Hematopoietic multipotent progenitor cell treated with erythropoietin and hydrocortisone succinate and interleukin-3 and kit ligand, for 6 days (in vitro differentiated cells): ENCODE data around the gene VPS9D1.
A peak's percentile ranks its signal among the peaks of the same experiment; 100 is the strongest.

Source experiments
- DNase-seq: peaks from one replicate; pipeline ENCODE4 v3.0.0-alpha.2; 2015

Gene VPS9D1

DNA sequence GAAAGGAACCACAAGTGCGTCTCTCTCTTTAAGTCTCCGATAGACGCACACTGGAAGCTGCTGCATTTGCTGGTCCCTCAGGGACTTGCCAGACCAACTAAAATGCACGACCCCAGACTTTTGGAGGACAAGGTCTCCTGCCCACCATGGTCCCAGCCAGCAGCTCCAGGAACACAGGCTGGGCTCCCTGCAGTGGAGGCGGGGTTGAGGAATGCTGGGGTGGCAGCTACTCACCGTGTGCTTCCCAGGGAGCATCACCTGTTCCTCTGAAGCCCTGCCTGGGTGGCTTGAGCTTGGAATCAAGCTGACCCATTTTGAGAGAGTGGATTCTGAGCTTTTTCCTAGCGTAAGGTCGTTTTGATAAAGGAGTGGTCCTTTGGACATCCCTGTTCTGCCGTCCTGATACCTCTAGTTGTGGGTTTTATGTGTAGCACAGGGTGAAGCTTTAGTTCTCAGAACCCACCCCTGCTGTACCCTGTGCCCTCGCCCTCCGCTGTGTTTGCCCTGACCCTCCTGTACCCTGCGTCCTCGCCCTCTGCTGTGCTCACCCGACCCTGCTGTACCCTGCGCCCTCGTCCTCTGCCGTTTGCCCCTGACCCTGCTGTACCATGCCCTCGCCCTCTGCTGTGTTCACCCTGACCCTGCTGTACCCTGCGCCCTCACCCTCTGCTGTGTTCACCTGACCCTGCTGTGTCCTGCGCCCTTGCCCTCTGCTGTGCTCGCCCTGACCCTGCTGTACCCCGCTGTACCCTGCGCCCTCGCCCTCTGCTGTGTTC is 11.6 kb upstream of the VPS9D1 start:
- DNase-seq = no peak

DNA sequence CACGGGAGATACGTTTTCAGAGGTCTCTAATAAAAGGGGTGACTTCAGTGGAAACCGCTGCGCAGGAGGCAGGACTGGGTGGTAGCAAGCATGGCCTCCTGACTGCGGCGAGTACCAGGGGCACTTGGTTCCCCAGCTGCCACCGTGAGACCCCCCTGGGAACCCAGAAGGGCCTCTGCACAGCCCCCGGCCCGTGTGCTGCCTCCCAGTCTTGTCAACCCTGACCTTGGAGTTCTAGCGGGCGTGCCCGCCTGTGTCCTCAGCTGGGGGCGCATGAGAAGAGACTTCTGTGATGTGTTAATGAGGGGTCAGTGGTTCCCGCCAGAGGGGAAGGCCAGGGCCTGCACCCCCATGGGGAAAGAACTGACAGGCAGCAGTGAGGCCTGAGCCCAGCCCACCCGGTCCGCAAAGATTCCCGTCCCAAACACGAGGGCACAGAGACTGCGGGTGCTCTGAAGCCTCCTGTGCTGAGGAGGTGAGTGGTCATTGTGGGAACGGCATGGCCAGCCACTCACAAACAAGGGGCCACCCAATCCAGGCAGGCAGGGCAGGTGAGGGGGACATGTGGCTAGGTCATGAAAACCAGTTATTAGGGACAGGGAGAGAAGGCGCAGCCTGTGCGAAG is 10.0 kb upstream of the VPS9D1 start:
- DNase-seq = no peak

DNA sequence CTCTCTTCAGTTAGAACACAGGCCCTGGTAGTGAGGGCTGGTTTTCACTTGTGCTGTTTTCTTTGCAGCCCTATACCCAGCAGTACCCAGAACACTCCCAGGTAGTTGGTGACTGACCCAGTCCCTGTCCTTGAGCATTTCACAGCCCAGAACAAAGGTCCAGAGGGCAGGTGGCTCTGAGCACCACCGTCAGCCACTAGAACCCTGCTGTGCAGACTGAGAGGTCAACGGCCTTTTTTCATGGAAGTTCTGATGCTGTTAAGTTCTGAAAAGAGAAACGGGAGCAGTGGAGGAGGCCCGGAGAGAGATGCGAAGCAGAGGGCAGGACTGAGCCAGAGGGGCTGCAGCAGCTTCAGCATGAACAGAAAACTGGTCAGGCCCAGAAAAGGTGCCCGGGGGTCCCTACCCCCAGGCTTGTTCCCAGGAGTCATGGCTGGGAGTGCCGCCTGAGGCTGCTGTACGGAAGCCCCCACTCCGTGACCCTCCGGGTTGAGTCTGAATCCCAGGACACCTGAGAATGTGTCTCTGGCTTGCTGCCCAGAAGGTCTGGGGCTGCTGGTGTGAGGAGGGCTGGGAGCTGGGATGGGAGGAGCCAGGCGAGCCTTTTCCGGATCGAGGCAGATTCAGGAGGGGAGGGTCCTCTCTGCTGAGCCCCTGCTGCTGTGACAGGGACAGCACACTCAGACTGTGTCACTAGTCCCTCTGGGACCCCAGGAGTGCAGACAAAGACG is 9.3 kb upstream of the VPS9D1 start:
- DNase-seq = no peak

DNA sequence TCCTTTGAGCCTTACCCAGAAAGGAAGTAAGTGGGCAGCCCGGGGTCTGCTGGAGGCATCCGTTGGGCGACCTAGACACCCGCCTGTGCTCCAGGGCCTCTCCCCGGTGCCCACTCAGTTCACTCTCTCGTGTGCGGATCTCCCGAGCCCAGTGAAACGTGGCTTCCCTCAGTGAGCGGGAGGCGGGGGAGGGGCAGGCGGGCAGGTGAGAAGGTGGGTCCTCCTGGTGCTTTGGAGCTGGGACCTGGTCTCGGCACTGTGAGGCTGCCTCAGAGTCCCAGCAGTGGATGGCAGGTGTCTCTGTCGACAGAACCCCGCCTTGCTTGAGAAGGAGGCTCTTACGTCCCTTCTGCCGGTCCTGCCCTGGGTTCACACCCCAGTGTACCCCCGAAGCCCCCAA is 8.6 kb upstream of the VPS9D1 start:
- no peak for DNase-seq

DNA sequence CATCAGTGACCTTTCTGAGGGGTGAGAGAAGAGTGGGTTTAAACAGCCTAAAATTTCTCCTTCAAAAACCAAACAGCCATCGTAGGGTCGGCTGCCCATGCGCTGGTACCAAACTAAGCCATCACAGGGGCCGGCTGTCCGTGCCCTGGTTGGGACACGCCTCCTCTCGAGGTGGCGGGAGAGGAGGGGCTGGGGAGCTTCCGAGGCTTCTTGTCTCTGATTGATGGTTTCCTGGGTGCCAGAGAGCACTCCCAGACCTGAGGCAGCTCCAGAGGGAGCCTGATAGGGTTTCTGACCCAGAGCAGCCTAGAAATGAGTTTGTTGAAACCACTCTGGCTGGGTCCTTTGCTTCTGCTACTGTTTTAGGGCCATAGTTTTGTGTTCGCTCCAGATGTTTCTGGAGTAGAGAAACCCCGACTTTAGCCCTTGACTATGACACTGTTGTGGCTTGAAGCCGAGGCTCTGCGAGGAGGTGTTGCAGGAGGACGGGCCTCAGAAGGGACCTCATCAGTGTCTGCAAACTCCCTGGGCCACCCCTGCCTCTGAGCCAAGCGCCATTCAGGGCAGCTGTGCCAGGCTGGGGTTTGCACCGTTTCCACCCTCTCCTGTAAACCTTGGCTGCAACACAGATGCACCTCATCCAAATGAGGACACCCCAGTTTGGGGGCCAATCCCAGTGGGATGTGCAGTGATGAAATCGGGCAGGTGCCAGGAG is 6.9 kb upstream of the VPS9D1 start:
- DNase-seq = no peak

DNA sequence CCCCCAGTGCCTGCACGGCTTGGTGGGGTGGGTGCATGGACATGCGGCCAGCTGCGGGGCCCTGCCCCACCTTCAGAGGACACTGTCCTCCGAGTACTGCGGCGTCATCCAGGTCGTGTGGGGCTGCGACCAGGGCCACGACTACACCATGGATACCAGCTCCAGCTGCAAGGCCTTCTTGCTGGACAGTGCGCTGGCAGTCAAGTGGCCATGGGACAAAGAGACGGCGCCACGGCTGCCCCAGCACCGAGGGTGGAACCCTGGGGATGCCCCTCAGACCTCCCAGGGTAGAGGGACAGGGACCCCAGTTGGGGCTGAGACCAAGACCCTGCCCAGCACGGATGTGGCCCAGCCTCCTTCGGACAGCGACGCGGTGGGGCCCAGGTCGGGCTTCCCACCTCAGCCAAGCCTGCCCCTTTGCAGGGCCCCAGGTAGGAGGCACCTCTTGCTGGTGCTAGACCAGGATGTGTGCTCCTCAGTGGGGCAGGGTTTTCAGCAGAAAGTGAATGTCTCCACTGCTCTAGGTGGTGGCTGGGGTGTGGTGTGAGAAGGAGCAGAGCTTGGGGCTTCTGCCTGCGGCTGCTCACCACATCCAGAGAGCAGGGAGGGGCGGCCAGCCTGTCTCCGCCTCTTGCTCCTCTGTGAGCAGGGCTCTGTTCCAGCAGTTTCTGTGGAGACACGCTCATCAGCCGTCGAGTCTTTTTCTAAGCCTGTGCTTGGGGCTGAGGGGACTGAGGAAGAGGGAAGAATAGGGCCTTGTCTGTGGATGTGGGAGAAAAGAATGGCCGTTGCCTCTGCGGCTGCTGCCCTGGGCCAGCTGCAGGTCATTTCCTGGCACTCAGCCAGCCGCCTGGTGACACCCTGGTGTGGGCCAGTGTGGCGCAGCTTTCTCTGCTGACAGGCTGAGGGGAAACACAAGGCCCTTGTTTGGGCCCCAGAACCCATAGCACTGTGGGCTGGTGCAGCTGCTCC is 2.9 kb upstream of the VPS9D1 start:
- DNase-seq = peak; percentile 80

DNA sequence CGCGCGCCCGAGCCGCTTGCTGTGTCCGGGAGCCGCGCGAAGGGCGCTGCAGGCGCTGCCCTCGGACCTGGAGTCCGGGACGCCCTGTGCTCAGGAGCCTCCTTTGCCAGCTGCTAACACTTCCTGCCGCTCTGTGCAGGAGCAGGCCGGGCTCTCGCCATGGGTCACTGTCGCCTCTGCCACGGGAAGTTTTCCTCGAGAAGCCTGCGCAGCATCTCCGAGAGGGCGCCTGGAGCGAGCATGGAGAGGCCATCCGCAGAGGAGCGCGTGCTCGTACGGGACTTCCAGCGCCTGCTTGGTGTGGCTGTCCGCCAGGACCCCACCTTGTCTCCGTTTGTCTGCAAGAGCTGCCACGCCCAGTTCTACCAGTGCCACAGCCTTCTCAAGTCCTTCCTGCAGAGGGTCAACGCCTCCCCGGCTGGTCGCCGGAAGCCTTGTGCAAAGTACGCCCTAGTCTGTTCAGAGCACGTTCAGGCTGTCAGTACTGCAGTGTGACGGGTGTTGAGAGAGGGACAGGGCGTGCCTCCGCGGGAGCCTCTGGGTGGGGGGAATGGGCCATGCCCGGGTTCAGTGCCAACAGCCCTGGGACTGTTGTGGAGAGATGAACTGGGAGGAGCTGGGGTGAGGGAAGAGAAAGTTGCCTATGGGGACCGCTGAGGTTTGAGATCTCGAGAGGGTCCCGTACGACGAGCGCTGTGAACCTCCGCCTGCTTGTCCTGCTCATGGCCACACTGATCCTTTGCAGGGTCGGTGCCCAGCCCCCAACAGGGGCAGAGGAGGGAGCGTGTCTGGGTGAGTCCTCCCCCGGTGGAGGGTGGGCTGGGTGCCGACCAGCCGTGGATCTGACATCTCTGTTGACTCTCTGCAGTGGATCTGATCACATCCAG is 1.9 kb upstream of the VPS9D1 start:
- peak; percentile 99 for DNase-seq

DNA sequence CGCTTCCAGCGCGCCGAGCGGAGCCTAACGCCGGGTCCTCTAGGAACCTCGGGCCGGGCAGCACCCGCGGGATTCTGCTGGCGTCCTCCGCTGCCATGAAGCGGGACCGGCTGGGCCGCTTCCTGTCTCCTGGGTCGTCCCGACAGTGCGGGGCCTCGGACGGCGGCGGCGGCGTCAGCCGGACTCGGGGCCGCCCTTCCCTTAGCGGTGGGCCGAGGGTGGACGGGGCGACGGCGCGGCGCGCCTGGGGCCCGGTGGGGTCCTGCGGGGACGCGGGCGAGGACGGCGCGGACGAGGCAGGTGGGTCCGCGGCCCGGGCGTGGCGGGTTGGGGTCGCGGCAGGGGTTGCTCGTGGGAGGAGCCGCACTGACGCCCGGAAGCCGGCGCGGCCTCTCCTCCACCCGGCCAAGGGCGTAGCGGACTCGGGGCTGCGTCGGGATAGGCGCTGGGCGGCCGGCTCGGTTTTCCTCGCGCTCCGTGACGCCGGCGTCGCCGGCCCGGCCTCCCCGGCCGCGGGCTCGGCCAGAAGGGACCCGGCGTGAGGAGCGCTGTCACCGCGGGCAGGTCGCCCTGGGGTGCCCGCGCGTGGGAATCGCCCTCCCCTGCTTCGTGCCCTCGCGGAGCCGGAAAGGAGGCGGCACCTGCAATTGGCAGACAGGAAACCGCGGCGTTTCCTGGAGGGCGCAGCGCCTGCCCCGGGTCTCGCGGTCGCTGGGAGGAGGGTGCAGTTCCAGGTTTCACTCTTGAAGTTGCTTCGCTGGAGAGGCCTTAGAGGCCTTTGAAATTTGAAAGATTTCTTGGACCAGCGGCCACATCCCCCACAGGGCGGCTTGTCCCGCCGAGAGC is 1.1 kb upstream of the VPS9D1 start:
- peak; percentile 87 for DNase-seq

DNA sequence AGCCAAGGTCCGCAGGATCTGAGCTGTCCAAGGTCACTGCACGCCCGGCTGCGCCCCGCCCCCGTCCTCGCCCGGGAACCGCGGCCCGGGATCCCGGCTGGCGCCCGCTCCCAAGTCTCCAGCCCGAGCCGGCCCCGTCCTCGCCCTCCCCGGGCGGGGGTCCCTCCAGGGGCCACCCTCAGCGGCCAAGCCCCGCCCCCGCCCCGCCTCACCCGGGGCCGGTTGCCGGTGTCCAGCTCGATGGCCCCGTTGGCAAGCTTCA is 216 bp downstream of the VPS9D1 start:
- DNase-seq = peak; percentile 27

DNA sequence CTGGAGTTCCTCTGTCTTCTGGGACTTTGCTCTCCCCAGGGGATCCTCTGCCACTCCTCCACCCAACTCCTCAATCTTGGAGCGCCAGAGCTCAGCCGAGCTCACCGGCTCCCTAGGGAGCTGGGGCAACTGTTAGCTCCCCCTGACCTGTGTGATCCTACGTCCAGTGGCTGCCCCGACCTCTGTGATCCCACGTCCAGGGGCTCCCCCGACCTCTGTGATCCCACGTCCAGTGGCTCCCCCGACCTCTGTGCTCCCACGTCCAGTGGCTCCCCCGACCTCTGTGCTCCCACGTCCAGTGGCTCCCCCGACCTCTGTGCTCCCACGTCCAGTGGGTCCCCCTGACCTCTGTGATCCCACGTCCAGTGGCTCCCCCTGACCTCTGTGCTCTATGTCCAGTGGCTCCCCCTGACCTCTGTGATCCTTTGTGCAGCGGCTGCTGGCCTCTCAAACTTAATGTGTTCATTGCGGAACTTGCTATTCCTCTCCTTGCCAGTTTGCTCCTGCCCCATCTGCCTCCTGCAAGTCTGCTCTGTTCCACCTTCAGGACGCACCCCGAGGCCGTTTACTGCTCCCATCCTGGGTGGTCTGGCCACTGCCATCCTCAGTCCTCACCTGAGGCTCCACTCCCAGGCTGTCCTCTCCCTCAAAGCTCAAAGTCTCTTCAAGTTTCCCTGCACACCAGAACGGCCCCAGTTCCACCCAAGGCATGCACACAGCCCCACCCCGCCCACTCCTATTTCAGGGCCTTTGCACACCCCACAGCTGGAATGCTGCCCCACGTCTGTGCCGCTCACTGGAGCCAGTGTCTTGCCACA is 2.8 kb downstream of the VPS9D1 start:
- DNase-seq = peak; percentile 69

DNA sequence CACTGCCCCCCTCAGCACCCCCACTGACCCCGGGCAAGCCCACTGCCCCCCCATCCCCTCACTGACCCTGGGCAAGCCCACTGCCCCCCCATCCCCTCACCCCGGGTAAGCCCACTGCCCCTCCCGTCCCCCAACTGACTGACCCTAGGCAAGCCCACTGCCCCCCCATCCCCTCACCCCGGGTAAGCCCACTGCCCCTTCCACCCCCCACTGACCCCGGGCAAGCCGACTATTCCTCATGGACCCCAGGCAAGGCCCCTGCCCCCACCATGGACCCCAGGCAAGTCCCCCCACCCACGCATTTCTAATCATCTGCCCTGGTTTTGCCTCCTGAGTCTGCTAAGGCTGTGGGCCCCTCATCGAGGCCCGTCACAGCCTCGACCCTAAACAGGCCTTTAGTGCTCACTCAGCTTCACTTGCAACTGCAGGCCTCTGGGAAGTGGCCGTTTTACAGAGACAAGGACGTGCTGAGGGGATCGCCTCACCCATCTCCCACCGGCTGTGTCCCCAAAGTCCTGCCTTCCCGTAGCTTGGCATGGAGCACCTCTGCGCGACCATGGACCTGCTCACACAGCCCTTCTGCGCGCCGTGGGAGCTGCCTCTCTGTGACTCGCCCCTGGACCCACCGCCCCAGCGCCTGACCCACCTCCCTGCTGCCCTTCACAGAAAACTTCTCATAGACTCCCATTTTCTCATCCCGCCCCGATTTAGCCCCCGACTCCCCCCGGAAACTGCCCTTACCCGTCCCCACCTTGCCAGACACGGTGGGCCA is 3.6 kb downstream of the VPS9D1 start:
- no peak for DNase-seq

DNA sequence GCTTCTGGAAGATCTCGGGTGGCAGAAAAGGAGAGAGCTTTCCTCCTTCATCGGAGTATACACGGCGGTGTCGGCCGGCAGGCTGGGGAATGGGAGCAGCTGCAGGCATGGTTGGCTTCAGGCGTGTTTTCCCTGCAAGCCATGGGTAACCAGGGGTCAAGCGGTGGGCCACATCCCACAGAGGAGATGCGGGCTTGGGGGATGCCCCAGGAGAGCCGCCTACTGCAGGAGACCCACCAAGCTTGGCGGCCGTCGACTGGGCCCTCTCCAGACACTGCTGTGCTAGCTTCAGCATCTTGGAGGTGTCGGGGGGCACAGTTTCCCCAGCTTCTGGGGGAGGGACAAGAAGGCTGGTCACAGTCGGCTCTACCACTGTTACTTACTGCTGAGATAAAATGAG is 4.2 kb downstream of the VPS9D1 start:
- no peak for DNase-seq

DNA sequence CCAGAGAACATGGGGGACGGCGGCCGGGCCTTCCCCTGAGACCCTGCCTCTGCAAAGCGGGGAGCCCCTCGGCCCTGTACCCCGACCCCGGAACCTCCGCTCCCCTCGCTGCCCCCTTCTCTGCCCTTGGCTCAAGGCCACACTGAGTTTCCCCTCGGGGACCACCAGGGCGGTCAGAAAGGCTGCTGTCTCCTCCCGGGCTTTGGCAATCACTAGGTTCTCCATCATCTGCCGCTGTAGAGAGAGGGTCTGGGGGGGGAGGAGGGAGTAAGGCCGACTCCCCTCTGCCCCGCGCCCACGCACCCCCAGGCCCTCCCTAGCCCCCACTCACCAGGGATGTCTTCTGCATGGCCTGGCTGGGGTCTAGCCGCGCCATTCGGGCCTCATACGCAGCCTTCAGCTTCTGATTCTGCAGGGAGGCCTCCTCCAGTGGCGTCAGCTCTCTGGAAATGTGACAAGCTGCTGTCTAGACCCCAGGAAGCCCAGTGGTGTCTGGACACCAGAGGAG is 8.4 kb downstream of the VPS9D1 start:
- peak; percentile 38 for DNase-seq

DNA sequence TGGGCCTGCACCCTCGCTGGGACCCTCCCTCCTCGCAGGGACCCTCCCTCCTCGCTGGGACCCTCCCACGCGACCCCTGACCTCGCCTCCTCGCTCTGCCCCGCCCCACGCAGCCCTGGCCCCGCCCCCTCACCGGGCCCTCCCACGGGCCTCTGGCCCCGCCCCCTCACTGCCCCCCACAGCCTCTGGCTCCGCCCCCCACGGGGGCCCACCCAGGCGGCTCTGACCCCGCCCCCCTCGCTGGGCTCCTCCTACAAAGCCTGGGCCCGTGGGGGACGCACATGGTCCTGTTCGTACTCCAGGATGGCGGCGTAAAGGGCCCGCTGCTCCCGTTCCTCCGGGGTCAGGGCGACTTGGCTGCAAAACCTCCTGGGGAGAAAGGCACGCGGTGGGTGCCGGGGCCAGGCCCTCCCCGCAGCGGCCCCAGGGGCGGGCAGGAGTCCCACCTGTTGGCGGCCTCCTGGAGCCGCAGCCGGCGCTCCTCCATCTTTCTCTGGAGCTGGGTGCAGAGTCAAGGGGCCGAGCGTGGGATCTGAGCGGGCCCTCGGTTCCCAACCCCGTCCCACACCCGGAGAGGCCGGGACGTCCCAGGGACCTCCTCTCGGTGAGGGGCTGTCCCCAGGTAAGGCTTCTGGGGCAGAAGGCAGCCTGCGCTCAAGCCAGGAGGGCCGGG is 9.0 kb downstream of the VPS9D1 start:
- peak; percentile 92 for DNase-seq

DNA sequence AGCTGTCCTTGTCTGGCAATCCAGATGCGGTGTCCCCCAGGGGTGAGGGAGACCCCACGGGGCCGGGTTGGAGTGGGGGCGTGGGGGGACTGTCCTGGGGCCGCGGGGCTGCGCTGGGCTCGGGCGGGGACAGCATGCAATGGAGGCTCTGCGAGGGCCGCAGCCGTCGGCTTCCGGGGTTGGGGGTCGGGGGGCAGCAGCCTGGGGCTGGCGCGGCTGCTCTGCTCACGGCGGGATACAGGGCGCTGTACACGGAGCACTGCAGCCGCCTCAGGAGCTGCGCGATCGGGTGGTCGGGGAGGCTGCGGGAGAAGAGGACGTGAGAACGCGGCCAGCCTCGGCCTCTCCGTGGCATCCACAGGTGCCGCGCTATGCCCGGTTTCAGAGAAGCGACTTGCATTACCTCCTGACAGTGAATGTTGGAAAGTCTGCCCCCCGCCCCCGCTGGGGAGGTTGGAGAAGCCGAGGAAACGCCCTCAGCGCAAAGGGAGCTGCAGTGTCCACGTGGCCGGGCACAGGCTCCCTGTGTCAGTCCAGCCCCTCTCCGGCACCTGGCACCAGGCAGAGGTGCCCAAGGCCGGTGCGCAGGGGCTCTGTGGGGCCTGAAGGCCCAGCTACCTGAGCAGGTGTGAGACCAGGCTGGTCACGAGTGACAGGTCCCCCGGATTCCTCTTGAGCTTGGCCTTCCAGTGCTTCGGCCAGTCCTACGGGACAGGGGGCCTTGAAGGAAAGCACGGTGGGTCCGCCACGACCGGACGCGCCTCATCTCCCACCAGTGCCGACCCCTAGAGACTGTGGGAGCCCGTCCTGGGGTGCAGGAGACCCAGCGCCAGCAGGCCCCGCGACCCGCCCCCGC is 9.8 kb downstream of the VPS9D1 start:
- DNase-seq = no peak

DNA sequence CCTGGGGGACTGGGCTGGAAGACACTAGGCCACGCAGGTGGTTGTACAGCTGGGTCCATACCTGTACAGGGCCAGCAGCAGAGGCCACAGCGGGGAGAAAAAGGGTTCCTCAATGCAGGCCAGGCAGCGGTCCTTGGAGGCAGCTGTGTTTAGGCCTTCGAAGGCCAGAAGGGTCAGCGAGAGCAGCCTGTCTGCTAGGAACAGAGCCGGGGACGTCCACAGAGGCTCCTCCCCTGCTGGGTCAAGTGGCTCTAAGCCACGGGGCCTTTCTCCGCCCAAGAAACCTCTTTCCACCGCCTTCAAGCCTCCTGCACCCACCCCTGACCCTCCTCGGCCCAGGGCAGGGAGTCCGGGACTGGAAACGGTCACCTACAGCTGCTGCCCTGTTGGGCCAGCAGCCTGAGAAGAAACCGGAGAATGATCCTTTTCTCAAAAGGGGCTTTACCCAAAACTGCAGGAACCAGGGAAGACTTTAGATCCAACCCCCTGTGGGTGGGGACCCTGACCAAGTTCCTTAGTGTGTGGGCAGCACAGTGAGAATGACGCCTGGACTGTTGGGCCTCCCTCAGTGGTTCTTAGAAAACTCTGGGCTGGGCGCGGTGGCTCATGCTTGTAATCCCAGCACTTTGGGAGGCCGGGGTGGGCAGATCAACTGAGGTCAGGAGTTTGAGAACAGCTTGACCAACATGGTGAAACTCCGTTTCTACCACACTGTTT is 10.8 kb downstream of the VPS9D1 start:
- DNase-seq = no peak
